NCI-H2227 (cell line): ENCODE data around the gene SRRD.

Experiments
- DNase-seq: peaks from one replicate; lab custom pipeline; 2025; ENCODE audit not compliant: unreplicated experiment; lab: John Stamatoyannopoulos, UW

The SRRD gene

DNA sequence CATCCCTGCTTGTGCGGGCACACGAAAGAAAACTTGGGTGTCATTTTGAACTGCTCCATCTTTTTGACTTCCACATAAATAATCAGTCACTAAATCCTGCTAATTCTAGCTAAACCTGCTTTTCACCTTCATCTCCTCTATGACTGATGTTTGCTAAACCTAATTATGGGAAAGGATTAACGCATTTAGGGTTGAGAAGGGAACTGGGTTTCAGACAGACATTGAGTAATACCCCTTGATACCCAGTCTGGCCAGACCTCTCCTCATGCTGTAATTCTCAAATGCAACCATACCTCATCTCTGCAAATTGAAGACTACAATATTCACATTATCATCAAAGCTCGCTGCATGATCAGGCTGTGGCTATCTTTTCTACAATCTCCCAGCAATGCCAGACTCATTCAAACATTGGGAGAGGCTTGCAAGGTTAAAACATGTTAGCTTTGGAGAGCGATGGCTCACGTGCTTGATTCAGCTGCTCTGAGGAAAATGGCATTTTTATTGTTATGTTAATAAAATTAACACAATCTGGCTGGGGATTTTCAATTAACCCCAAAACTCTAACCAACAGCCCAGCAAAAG, 2.5 kb upstream of the SRRD start:
- no peak for DNase-seq

DNA sequence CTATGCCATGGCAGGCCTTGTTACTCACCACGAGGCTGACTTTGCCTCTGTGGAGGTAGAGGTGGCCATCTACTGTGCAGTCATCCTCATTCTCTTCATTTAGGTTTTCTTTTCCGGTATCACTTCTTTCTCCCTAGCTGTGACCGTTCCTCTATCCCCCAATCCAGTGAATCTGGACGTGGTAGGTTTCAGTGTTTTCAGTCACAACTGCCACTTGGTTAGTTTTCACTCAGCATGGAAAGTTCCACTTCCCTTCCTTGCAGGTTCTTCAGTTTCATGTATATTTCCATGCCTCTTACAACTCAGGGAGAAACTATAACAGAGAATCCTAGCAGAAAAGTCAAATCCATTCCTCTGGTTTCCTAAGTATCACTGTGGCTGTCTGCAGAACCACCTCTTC, 2.0 kb upstream of the SRRD start:
- DNase-seq, result no peak

- DNase-seq, result no peak
Measured at GRCh38 chr22:26482161-26482560, 1.5 kb upstream of the SRRD start.

GRCh38 chr22:26483043-26483438, 636 bp upstream of the SRRD start:
- DNase-seq, result no peak

DNA sequence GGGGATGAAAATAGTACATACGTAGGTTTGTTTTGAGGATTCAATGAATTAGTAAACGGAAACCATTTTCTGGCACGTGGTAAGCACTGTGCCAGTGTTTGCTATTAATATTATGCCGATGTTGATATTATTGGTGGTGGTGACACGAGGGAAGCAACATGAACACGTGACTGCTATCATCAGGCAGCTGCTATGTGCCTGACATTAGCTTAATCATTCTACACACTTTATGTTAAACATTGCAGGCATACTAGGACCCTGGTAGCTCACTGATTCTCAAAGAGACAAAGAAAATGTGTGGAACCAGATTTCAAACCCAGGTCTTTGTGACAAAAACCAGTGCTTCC, 656 bp downstream of the SRRD start:
- no peak for DNase-seq

DNA sequence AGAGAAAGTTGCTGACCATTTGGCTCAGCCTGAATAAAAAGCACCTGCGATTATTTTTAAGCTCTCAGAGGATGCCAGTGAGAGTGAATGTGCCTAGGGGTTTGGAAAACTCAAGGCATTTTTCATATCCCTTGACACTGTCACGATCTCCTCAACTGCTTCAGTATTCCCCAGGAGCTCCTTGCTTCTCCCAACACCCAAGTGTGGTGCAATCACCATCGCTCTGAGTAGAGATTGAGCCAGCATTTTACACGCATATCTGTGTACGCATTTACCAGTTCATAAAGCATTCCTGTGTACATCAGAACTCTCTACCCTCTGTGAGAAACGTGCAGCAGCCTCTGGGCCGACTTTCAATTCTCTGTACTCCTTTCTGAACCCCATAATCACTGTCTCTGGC, 1.3 kb downstream of the SRRD start:
- no peak for DNase-seq

DNA sequence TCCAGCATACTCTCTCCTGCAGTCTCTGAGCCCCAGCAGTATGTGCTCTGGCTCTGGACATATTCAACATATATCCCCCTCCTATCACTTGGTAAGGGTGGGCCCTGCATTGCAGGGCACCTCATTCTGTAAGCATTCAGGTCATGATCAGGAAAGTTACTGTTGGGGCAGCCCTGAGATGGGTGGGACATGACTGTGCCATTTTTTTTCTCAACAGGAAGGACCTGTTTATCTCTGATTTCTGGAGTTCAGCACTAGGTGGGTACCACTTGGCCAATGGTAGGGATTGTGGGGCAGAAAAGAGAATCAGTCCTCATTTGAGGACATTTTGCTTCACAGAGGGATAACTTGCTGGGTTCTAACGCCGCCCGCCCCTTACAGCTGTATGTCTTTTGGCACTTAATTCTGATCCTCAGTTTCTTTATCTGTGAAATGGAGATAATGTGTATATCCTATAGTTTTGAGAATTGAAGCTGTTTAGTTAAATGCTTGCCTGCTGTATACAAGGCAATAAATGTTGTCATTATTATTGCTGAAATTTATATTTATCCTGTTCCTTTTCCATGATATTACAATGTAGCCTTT, 2.2 kb downstream of the SRRD start:
- DNase-seq, result no peak

DNA sequence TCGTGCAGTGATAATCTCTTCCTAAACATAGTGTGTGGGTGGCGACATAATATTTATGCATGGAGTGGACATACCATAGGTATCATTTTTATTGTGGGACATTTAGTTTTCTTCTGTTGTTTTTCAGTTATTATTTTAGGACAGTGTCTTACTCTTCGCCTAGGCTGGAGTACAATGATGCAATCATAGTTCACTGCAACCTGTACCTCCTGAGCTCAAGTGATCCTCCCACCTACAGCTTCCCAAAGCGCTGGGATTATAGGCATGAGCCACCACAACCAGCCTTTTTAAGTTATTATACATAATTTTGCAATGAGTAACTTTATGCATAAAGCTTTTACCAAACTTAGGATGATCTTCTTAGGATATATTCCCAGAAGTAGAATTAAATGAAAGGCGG, 2.7 kb downstream of the SRRD start:
- DNase-seq, result no peak

- DNase-seq, result no peak
Measured at GRCh38 chr22:26487996-26488395, 4.3 kb downstream of the SRRD start.

DNA sequence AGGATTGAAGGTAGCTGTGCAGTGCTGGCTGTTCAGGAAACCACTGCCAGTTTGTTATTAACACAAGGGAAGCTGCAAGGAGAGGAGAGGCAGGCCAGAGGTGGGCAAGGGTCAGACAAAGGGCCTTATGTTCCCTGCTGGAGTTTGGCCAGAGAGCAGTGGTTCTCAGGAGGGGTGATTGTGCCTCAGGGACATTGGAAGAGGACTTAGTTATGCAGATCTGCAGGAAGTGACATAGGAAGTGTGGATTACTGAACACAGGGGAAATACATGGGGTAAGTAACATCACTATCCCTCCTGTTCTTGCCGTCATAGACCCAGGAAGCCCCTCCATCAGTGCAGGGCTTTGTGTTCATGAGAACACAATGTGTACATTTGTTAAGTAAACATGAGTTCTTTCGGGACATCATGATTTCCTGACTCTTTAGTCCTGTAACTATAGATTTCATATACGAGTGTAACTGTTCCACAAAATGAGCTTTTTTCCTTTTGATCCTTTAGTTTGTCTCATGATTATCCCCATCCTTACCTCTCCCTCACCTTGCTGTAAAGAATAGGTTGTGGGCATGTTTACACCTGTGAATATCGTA, 5.9 kb downstream of the SRRD start:
- no peak for DNase-seq

GRCh38 chr22:26492220-26492619, 8.5 kb downstream of the SRRD start:
- DNase-seq, result no peak

DNA sequence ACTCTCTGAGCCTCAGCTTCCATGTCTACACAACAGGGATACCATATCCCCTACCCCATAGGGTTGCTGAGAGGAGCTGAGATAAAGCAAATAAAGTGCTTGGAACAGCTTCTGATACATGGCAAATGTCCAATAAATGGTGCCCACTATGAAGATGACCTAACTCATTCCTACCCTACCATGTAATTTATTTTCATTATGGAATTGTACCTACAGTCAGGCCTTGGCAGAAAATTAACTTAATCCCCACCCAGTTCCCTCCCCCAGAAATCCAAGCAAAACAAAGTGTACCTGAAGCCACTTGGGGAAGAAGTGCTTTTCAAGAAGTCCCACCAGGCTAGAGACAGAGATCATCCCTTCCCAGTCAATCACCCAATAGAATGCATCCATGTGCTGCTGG, 10.8 kb downstream of the SRRD start:
- DNase-seq, result peak; percentile 12

DNA sequence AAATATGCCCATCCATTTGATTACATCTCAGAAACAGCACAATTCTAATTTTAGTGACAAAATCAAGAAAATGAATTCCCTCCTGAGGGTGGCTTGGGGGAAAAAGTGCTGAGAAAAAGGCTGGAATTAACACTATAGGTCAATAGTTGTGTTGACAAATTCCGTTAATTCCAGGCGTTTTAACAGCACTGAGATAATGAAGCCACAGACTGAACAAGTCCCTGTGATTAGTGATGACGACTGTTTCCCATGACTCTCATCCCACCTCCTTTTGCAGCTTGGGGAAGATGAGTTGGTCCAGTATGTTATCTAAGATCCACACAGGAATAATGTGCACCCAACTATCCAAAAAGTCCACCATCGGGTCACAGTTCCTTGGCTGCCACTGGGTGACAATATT, 12.8 kb downstream of the SRRD start:
- DNase-seq, result no peak

DNA sequence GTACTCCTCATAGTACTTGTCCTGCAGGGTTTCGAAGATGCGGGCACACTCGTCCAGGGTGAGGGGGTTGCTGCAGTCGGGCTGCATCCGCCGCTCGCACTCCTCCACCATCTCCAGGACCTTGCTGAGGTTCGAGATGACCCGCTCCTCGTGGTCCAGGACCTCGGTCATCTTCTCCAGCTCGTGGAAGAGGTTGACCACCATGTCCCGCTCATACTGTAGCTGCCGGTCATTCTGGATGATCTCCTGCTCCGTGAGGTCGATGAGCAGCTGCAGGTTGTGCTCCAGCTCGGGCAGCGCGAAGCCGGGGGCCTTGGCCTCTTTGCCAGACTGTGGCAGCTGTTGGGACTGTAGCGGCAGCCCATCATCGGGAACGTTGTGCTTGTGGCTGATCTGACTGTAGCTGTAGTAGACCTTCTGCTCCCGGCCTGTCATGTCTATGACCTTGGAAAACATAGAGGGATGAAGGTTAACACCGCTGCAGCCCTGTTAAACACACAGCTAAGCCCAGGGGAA, 15.6 kb downstream of the SRRD start:
- no peak for DNase-seq

DNA sequence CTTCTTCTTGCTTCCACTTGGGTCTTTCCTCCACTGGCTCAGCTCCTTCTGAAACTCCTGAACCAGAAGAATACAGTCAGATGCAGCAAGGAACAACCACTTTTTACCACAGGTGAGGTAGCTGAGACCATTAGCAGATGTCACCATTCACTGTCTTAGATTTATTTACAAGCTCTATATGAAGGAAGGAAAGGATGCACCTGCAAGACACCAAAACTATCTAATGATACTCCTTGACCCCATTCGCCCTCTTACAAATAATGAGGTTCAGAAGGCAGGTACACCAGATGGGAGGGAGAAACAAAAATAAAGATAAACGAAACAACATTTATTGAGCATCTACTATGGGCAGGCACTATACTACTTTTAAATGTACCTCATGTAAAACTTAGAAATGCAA, 18.3 kb downstream of the SRRD start:
- DNase-seq, result no peak

DNA sequence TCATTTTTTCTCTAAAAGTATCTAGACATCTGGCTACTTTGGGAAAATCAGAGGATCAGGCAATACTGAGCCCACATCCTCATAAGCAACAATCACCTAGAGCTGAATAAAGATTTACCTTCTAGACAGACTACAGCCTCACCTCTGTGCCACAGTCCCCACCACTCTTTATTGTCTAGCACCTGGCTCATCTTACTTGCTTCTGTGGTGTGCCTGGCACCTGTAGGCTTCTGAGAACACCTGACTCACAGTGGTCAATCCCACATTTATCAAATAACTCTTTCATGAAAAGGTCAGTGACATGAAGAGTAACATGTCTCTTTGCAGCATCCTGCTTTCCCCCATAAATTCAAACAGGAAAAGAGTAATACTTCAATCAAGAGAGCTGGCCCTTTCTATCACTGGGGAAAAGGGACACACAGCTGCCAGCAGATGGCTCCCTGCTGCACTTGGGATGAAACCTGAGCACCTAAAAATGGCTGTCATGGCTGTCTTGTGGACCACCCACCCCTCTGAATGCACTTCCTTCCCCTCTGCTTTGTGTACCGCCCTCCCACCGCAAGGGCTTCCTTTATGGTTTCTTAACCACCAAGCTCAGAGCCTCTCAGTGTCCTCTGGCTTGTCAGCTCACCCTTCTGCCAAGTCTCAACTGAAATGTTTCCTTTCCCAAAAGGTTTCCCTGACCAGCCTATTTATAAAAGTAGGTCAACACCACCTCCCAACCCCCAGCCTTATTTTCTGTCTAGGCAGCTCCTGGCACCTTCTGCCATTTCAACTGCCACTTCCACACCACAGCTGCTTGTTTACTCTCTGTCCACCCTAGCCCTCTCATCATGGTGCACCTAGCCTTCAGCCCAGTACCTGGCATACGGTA, 19.2 kb downstream of the SRRD start:
- peak; percentile 39 for DNase-seq

DNA sequence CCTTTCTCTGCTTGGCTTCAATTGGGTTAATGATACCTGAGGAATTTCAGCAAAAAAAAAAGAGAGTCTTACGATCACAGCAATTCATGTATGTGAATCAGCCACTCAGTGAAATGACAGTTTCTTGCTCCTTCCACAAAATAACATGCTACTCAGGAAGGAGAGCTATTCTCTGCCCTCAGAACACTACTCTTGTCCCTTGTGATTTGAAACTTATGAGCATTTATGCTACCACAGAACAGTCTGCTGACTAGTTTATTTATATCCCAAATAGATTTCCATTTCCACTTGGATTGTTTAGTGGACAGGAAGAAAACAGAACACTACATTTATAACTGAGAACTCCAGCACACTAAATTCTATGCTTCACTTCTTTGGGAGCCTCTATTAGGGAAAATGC, 20.1 kb downstream of the SRRD start:
- DNase-seq, result no peak

DNA sequence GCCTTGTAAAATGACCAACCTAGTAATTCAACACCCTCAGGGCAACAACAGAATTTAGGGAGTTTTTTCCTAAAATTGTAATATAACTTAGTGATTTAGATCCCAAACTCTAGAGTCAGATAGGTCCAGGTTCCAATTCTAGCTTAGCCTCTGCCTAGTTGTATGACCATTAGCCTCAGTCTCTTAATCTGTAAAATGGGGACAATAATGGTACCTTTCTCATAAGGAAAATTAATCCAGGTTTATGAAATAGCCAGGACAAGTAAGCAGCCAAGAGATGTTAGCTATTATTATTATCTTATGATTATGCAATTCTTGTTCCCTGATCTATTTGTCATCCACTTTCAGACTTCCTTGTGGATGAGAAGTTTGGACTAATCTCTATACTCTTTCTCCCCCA, 24.5 kb downstream of the SRRD start:
- DNase-seq, result no peak

DNA sequence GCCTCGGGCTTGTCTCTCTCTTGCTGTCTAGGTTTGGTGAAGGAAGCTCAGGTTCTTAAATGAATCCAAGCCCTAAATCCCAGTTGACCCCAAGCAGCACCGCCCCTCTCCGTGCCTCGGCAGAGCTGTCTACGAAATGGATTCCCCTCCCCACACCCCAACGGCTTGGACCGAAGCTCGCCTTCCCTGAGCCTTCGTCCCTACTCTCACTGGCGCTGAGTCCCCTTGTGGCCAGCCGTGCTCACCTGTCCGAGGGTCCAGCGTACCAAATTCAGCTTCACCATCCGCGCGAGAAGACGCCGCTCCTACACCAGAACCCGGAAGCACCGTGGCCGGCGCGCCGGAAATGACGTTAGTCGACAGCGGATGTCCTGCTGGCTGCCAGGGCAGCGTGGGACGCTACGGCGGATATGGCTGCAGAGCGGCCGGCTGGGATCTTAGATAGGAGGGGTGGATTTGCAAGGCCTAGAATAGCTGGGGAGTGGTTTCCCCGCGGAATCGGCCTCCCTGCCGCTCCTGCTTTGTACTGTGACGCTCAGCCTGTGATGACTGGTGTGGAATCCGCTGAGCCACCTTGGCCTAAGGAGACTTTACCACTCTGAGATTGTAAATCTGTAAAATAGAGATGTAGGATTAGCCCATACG, 28.6 kb downstream of the SRRD start, which contains the start of gene TFIP11:
TSS of gene TFIP11 (minus strand) at position 325 of the 645 bp plus-strand sequence. CDS start 2,201 bp downstream, outside the sequence.
- peak; percentile 92 for DNase-seq

GRCh38 chr22:26513838-26514237, 30.2 kb downstream of the SRRD start:
- DNase-seq, result no peak

DNA sequence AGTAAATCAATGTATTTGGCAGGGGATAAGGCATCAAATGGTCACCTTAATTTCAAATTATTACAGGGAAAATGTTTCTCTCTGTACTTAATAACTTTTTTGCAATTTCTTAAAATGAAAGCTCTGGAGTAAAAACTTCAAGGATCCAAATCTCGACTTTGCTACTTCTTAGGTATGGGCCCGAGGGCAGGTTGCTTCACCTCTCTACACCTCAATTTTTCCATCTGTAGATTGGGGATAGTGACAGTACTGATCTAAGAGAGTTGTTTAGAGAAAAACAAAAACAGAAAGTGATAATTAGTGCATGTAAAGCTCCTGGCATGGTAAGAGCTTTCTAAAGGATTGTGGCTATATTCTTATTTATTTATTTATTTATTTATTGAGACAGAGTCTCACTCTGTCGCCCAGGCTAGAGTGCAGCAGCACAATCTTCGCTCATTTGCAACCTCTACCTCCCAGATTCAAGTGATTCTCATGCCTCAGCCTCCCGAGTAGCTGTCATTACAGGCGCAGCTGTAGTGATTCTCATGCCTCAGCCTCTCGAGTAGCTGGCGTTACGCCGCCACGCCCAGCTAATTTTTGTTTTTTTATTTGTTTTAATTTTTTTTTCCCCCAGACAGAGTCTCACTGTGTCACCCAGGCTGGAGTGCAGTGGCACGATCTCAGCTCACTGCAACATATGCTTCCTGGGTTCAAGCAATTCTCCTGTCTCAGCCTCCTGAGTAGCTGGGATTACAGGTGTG, 30.9 kb downstream of the SRRD start:
- no peak for DNase-seq
